ENCODE data around the gene GPI.
A peak's percentile ranks its signal among the peaks of the same experiment; 100 is the strongest.

Gene GPI

GRCh38 chr19:34429553-34429952 lies 64.6 kb downstream of the GPI start:
- TF ChIP-seq GABPA (IDR thresholded peaks at IDR 0.05; ENCODE audit: low read depth) (no peak), POLR2AphosphoS5 (IDR thresholded peaks at IDR 0.05; ENCODE audit: low read depth) (no peak), SPI1 (IDR thresholded peaks at IDR 0.05; ENCODE audit: borderline replicate concordance, low read depth) (no peak), CTCF (IDR thresholded peaks at IDR 0.05; ENCODE audit: insufficient read depth, low read length) (no peak)
- TF ChIP-seq, protein P1, sequence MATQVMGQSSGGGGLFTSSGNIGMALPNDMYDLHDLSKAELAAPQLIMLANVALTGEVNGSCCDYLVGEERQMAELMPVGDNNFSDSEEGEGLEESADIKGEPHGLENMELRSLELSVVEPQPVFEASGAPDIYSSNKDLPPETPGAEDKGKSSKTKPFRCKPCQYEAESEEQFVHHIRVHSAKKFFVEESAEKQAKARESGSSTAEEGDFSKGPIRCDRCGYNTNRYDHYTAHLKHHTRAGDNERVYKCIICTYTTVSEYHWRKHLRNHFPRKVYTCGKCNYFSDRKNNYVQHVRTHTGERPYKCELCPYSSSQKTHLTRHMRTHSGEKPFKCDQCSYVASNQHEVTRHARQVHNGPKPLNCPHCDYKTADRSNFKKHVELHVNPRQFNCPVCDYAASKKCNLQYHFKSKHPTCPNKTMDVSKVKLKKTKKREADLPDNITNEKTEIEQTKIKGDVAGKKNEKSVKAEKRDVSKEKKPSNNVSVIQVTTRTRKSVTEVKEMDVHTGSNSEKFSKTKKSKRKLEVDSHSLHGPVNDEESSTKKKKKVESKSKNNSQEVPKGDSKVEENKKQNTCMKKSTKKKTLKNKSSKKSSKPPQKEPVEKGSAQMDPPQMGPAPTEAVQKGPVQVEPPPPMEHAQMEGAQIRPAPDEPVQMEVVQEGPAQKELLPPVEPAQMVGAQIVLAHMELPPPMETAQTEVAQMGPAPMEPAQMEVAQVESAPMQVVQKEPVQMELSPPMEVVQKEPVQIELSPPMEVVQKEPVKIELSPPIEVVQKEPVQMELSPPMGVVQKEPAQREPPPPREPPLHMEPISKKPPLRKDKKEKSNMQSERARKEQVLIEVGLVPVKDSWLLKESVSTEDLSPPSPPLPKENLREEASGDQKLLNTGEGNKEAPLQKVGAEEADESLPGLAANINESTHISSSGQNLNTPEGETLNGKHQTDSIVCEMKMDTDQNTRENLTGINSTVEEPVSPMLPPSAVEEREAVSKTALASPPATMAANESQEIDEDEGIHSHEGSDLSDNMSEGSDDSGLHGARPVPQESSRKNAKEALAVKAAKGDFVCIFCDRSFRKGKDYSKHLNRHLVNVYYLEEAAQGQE (IDR thresholded peaks at IDR 0.05; ENCODE audit: insufficient replicate concordance, low read depth) = no peak

DNA sequence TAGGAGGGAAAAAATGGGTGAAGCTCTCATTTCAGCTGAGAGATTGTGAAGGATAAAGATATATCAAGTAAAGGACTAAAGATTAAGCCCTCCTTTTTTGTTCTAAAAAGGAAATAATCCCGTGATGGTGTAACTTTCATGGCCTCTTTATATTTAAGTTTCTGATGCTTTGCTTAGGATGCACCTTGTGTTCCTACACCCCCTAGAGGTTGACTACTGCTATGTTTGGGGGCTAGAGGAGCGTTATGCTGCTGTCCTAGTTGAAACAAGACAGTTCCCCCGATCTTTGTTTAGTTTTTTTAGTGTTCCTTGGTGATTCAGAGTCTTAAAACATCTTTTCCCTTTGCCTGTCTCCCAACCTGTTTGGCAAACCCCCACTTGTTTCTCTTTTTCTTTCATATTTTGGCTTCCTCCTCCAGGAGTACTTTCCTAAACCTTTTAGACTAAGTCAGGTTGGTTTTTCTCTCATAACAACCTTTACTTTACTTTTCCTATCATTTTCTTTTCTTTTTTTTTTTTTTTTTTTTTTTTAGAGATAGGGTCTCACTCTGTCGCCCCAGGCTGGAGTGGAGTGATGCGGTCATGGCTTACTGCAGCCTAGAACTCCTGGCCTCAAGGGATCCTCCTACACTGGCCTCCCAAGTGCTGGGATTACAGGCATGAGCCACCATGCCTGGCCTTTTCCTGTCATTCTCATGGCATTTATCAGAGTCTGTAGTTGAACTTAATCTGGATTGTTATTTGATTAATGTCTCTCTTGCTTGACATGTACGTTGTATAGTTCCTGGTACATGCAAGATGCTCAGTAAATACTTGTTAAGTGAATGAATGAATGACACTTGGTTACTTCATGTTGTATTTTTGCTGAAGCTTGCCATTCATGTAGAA lies 66.0 kb downstream of the GPI start:
- Histone ChIP-seq H3K4me3 (replicated peaks; ENCODE audit: insufficient read depth, low read length) (peak overlapping the region; percentile 68; the same call in 1 of the 2 replicates), H3K27ac (replicated peaks) (no peak overlapping the region; the same call in 1 of the 2 replicates), H3K27me3 (ENCODE audit: insufficient read depth, poor library complexity, severe bottlenecking) (no peaks in the 10 kb centered on the region)
- TF ChIP-seq POLR2AphosphoS5 (IDR thresholded peaks at IDR 0.05; ENCODE audit: low read depth) (no peak), CTCF (IDR thresholded peaks at IDR 0.05; ENCODE audit: insufficient read depth, low read length) (peak; percentile 69)
- peak; percentile 57 to 58 for DNase-seq (ENCODE audit: low read depth in 1 of 2, low spot score in 1 of 2)

More at GRCh38 chr19:34429553-34429952, 64.6 kb downstream of the GPI start:
- no peak for DNase-seq (ENCODE audit: low read depth in 1 of 2, low spot score in 1 of 2)
- Histone ChIP-seq H3K4me3 (replicated peaks; ENCODE audit: insufficient read depth, low read length) (peak overlapping the region; percentile 68), H3K27me3 (ENCODE audit: insufficient read depth, poor library complexity, severe bottlenecking) (no peaks in the 10 kb centered on the region), H3K27ac (replicated peaks) (peak overlapping the region; percentile 93)

DNA sequence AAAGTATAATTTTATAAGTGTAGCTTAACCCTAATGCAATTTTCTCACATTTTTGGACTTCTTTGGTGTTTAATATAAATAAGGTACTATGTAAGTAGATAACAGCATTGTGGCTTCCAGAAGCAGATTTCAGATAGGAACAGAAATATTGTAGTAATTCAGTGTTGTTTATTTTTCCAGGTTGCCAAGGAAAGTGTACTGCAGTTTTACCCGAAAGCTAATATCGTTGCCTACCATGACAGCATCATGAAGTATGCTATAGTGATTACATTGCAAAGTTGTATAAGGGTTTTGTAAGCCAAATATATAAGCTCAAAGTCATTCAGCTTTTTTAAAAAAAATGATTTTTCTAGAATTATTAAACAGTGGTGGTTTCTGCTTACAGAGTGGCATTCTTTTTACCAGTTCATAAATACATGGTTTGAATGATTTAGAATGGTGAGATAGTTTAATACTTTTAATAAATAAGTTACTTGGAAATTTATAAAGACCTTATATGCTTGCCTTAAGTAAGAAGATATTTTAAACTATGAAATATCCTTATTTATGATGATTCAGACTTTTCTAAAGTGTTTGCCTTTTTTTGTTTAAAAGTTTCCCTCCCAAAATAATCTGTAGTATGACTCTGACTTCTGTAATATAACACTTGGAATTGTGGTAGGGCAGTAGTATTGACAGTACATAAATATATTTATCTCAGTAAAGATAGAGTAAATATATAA lies 66.8 kb downstream of the GPI start:
- no peaks in the 10 kb centered on the region for H3K27me3 ChIP-seq (ENCODE audit: insufficient read depth, poor library complexity, severe bottlenecking)
- no peak overlapping the region for H3K27ac ChIP-seq (replicated peaks)
- TF ChIP-seq, protein P1 (IDR thresholded peaks at IDR 0.05; ENCODE audit: insufficient replicate concordance, low read depth) = no peak
- TF ChIP-seq GABPA (IDR thresholded peaks at IDR 0.05; ENCODE audit: low read depth) (no peak), SPI1 (IDR thresholded peaks at IDR 0.05; ENCODE audit: borderline replicate concordance, low read depth) (no peak), POLR2AphosphoS5 (IDR thresholded peaks at IDR 0.05; ENCODE audit: low read depth) (no peak), CTCF (IDR thresholded peaks at IDR 0.05; ENCODE audit: insufficient read depth, low read length) (no peak)
- DNase-seq (ENCODE audit: low read depth in 1 of 2, low spot score in 1 of 2) = no peak
- no peak overlapping the region for H3K4me3 ChIP-seq (replicated peaks; ENCODE audit: insufficient read depth, low read length)
